Raji (cell line): ENCODE measurements around the gene UGT1A9.

Experiments used
- POLR2A ChIP-seq: IDR thresholded peaks from 2 replicates; pipeline ENCODE4 v1.6.1; 2011; ENCODE audit warnings: low read depth, low read length, control low read depth; ENCODE audit not compliant: insufficient read depth

UGT1A9 gene

DNA sequence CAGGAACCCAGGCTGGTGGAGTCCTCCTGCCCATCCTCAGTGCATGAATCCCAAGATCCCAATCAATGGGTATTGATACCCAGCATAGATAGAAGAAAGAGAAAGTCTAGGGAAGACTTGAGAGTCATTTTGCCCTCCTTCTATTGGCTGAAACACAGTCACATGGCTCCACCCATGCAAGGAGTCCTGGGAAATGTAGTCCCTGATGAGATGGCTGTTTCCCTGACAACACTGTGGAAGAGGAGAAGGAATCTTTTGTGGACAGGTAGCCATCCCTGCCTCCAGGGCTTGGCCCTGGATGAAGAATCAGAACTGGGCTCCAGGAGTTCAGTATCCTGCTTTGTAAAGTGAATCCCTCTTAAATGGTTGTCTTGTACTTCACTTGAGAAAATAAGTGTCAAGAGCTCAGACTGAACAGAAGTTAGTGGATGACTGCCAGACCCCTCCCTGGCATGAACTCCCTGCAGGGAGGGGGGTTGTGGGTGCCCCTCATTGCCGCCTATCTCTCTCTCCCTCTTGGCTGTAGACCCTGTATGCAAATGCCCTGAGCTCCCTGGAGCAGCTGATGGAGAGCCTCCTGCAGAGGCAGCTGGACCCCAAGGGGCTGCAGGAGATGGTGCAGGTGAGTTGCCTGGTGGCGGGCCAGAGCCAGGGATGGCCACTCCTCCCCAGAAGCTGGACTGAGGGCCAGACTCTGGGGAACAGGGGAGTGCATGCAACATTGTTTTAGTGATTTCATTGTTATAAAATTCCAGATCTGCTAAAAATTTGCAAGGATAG lies 142.5 kb downstream of the UGT1A9 start:
- no peak for TF ChIP-seq POLR2A

- TF ChIP-seq POLR2A: no peak
Observed at GRCh38 chr2:233815861-233816260, 144.2 kb downstream of the UGT1A9 start.

DNA sequence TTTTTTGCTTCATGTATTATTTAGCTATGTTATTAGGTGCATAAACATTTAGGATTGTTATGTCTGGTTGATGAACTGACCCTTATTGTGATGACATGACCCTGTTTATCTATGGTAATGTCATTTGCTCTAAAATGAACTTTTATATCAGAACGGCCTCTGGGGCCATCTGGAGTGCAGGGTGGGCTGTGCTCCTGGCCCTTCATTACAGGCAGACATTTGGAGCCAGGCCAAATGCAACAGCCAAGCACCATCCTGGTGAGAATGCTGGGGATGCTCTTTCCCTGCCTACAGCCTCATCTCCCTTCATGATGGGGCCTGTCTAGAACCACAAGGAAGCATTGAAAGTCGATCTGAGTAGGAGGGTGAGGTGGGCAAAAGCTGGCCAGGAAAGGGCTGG lies 144.6 kb downstream of the UGT1A9 start:
- TF ChIP-seq POLR2A: no peak

DNA sequence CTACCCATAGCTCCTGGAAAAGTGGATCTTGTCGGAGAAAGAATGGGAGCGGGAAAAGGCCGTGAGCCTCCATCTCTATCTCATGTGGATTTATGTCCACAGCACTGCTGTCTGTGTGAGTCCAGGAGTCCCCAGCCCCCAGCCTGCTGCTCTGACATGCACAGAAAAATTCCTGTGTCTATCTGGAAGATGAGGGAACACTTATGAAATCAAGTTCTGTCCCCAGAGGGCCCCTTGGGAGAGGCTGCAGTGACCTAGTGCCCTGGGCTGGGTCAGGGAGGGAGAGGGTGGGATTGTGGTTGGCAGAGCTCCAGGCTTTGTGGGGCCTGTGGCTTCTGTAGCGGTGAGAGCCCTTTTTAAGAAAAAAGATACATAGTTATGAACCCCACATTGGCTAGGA lies 145.1 kb downstream of the UGT1A9 start:
- no peak for TF ChIP-seq POLR2A

DNA sequence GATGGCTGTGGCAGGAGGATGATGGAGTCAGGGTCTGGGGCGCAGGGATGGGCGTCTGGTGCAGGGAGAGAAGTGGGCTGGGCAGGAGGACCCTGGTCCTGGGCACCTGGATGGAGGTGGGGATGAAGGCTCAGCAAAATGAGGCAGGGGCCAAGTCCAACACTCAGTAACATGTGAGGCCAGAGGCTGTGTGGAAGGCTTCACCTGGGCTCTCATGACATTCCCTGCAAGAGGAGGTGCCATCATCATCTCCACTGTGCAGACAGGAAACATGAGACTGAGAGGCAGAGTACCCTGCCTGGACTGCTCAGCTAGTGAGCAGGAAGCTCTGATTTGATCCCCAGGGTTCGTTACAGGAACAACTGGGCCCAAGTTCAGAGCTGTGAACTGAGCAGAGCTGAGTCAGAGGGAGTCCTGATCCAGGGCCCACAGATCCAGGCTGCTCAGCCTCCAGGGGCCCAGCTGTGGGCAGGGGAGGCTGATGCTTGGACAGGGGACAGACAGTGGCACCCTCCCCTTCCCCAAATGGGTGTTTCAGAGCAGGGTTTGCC lies 145.7 kb downstream of the UGT1A9 start:
- no peak for TF ChIP-seq POLR2A

DNA sequence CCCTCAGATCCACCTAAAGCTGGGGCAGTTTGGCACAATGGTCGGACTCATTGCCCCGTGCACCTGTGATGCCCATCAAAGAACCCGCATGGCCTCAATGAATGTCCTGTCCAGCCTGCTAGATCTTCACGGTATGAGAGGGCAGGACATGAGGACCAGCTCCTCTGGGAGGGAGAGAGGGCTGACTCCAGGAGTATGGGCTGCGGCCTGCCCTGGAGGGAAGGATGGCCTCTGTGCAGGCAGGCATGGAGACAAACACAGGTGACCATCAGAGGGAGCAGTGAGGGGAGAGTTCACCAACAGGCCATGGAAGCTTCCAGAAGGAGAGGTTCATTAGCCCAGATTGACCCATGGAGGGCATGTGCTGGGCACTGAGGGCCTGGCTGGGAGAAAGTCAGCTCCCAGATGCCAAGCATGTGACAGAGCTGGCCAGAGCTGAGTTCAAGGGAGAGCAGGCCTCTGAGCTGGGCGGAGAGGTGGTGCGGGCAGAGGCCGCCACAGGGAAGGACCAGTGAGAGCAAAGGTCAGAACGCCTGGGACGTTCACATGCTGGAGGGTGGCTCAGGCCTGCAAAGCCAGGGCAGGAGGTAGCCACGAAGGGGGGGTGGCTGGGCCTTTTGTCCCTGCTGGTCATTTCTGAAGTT lies 146.4 kb downstream of the UGT1A9 start:
- no peak for TF ChIP-seq POLR2A

GRCh38 chr2:233818639-233819621 lies 147.2 kb downstream of the UGT1A9 start:
- TF ChIP-seq POLR2A: no peak

GRCh38 chr2:233819884-233820773 lies 148.4 kb downstream of the UGT1A9 start:
- TF ChIP-seq POLR2A: no peak

GRCh38 chr2:233820774-233821105 lies 149.0 kb downstream of the UGT1A9 start:
- no peak for TF ChIP-seq POLR2A

DNA sequence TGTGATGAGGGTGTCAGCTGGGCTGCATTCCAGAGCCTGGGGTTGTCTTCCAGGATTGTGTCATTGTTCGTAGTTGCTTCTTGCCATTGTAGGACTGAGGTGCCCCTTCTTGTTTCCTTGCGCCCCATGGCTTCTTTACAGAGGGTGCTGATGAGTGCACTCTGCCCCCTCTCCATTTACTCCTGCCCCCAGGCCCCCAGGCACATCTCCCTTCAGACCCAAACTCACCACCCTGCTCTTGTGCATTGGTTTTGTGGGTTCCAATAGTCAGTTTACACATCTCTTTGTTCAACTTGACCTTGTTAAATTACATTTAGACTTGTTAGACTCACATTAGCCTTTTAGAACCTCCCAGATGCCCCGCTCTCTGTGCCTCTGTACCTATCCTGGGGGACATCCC lies 149.5 kb downstream of the UGT1A9 start:
- TF ChIP-seq POLR2A: no peak

GRCh38 chr2:233821709-233822100 lies 150.0 kb downstream of the UGT1A9 start:
- no peak for TF ChIP-seq POLR2A

DNA sequence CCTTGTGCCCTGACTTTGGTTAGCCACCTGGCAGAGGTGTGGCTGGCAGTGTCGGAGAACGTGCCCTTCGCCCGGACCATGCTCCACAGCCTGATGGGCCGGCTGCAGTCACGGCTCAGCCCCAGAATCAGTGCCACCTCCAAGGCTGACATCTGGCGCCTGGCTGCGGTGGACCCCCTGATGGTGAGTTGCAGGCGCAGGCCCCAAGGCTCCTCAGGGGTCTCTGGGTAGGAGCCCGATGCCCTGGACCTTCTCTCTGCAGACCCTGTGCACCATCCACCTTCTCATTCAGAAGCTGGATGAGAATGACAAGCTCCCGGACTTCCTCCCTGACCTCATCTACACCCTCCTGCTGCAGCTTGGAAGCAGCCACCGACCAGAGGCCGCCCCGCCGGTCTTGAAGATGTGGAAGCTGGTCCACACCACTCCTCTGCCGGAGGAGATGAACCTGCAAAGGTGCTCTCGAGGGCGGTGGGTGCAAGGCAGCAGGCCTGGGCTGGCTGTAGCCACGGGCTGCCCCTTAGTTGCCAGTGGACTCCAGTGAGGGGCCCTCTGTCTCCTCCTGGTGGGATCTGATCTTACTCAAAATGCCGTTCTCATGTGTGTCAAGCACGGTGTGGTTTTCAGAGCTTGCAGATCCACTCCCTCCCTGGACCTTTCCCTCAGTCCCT lies 150.5 kb downstream of the UGT1A9 start:
- TF ChIP-seq POLR2A: no peak
